Transverse colon (tissue), 3 donors: ENCODE measurements around the gene CCDC184.

ENCODE experiments used
- CTCF ChIP-seq, 5 experiments: fragments of 200-600 bp in 3 of 5; fragments of 450-650 bp in 2 of 5; sonication (generic) in 3 of 5; IDR thresholded peaks; 1 replicate in 2 of 5; 2 replicates in 3 of 5; pipeline ENCODE4 v1.5.1; 2016 to 2017; ENCODE audit warnings: antibody characterized with exemption in 5 of 5, inconsistent platforms in 3 of 5, mild to moderate bottlenecking in 2 of 5, moderate library complexity in 1 of 5
- POLR2A ChIP-seq: fragments of 450-650 bp; IDR thresholded peaks from one replicate; pipeline ENCODE4 v1.6.1; 2016; ENCODE audit warnings: antibody characterized with exemption, mild to moderate bottlenecking, moderate library complexity

- TF ChIP-seq POLR2A (no peak), CTCF (IDR thresholded peaks at IDR 0.05) (no peak)
Measured at GRCh38 chr12:48180857-48181495, 2.5 kb upstream of the CCDC184 start.
